Activated naive CD8-positive, alpha-beta T cell treated with anti-CD3 and anti-CD28 coated beads for 36 hours (primary cell): ENCODE measurements around the gene TEF. TPM values are rescaled to one million over a fixed set of nuclear protein-coding genes. Genes with fewer than 3 reads are reported as not detected.
A peak's percentile ranks its signal among the peaks of the same experiment; 100 is the strongest.

ENCODE experiments used
- DNase-seq: peaks from one replicate; pipeline ENCODE4 v3.0.0; 2021
- H3K27ac Mint-ChIP-seq: one replicate; pipeline ENCODE4 v1.8.0; 2022; ENCODE audit warnings: mild to moderate bottlenecking, moderate library complexity, mixed read lengths
- H3K27me3 Mint-ChIP-seq: one replicate; pipeline ENCODE4 v1.8.0; 2022; ENCODE audit warnings: mild to moderate bottlenecking, mixed read lengths
- H3K36me3 Mint-ChIP-seq: one replicate; pipeline ENCODE4 v1.8.0; 2021; ENCODE audit warnings: mild to moderate bottlenecking, mixed read lengths
- H3K4me1 Mint-ChIP-seq: one replicate; pipeline ENCODE4 v1.8.0; 2021; ENCODE audit warnings: mixed read lengths
- H3K4me3 Mint-ChIP-seq: one replicate; pipeline ENCODE4 v1.8.0; 2022; ENCODE audit warnings: mild to moderate bottlenecking, moderate library complexity, mixed read lengths
- H3K9me3 Mint-ChIP-seq: one replicate; pipeline ENCODE4 v1.8.0; 2022; ENCODE audit warnings: mixed read lengths
- total RNA-seq, 2 experiments: library from RNA; stranded (reverse); gene quantifications; one replicate each; pipeline ENCODE4 v1.2.3, GENCODE V29; 2021

The TEF gene
- total RNA-seq, 2 experiments from 2014 or later, result 2.6 to 2.8 TPM

GRCh38 chr22:41442240-41442792, 60.6 kb downstream of the TEF start:
- Mint-ChIP-seq H3K27ac (no peak overlapping the region), H3K4me3 (no peak overlapping the region), H3K36me3 (peaks cover 15% of the 10 kb centered on the region)

GRCh38 chr22:41444360-41445128, 62.8 kb downstream of the TEF start:
- peak; percentile 90 for DNase-seq
- no peaks in the 10 kb centered on the region for H3K9me3 Mint-ChIP-seq
- H3K36me3 Mint-ChIP-seq, result peaks cover 15% of the 10 kb centered on the region
- H3K27ac Mint-ChIP-seq, result peak overlapping the region; percentile 97
- peak overlapping the region; percentile 97 for H3K4me3 Mint-ChIP-seq
- peaks cover 3% of the 10 kb centered on the region for H3K27me3 Mint-ChIP-seq
- peaks cover 18% of the 10 kb centered on the region for H3K4me1 Mint-ChIP-seq

More at GRCh38 chr22:41442240-41442792, 60.6 kb downstream of the TEF start:
- DNase-seq, result no peak
- Mint-ChIP-seq H3K9me3 (no peaks in the 10 kb centered on the region), H3K4me1 (peaks cover 14% of the 10 kb centered on the region), H3K27me3 (peaks cover 3% of the 10 kb centered on the region)

- peak overlapping the region; percentile 97 for H3K4me3 Mint-ChIP-seq
- H3K4me1 Mint-ChIP-seq, result peaks cover 18% of the 10 kb centered on the region
- DNase-seq, result peak; percentile 33
- H3K27ac Mint-ChIP-seq, result peak overlapping the region; percentile 97
- no peaks in the 10 kb centered on the region for H3K9me3 Mint-ChIP-seq
- peaks cover 15% of the 10 kb centered on the region for H3K36me3 Mint-ChIP-seq
- H3K27me3 Mint-ChIP-seq, result peaks cover 3% of the 10 kb centered on the region
Measured at GRCh38 chr22:41445129-41446056, 63.7 kb downstream of the TEF start.

- H3K36me3 Mint-ChIP-seq, result peaks cover 15% of the 10 kb centered on the region
- H3K9me3 Mint-ChIP-seq, result no peaks in the 10 kb centered on the region
- peak overlapping the region; percentile 97 for H3K27ac Mint-ChIP-seq
- peaks cover 3% of the 10 kb centered on the region for H3K27me3 Mint-ChIP-seq
- peaks cover 18% of the 10 kb centered on the region for H3K4me1 Mint-ChIP-seq
- H3K4me3 Mint-ChIP-seq, result peak overlapping the region; percentile 97
- no peak for DNase-seq
Measured at GRCh38 chr22:41446057-41446501, 64.3 kb downstream of the TEF start.

GRCh38 chr22:41446639-41447434, 65.1 kb downstream of the TEF start, which contains the start of gene TOB2:
Gene TOB2 (minus strand): TSS chr22:41446801. CDS start chr22:41437345, 9,456 bp downstream.
- H3K4me3 Mint-ChIP-seq, result peak within 1 kb of the TSS; percentile 97
- H3K9me3 Mint-ChIP-seq, result no peaks in the 10 kb centered on the region
- H3K27me3 Mint-ChIP-seq, result peaks cover 3% of the 10 kb centered on the region
- peaks cover 17% of the 10 kb centered on the region for H3K4me1 Mint-ChIP-seq
- H3K36me3 Mint-ChIP-seq, result peaks cover 15% of the 10 kb centered on the region
- DNase-seq, result peak; percentile 97
- H3K27ac Mint-ChIP-seq, result peak within 1 kb of the TSS; percentile 97

- Mint-ChIP-seq H3K27ac (peak overlapping the region; percentile 97), H3K4me1 (peaks cover 14% of the 10 kb centered on the region), H3K27me3 (peaks cover 3% of the 10 kb centered on the region), H3K9me3 (no peaks in the 10 kb centered on the region), H3K4me3 (peak overlapping the region; percentile 97), H3K36me3 (peaks cover 15% of the 10 kb centered on the region)
- peak; percentile 69 for DNase-seq
Measured at GRCh38 chr22:41447435-41448188, 65.9 kb downstream of the TEF start.

GRCh38 chr22:41448189-41448808, 66.6 kb downstream of the TEF start:
- no peaks in the 10 kb centered on the region for H3K9me3 Mint-ChIP-seq
- H3K4me3 Mint-ChIP-seq, result peak overlapping the region; percentile 97
- peak; percentile 90 for DNase-seq
- peaks cover 11% of the 10 kb centered on the region for H3K36me3 Mint-ChIP-seq
- peak overlapping the region; percentile 97 for H3K27ac Mint-ChIP-seq
- H3K4me1 Mint-ChIP-seq, result peaks cover 14% of the 10 kb centered on the region
- peaks cover 3% of the 10 kb centered on the region for H3K27me3 Mint-ChIP-seq

Other genes starting within 250 kb of the TEF start
- gene L3MBTL2, start 176.6 kb upstream of the TEF start, total RNA-seq, result 10 to 100 TPM; 40.8 to 46.6 TPM
- under 1 TPM; 0.22 to 0.39 TPM for gene CHADL, start 141.0 kb upstream of the TEF start, total RNA-seq
- gene RANGAP1, start 95.8 kb upstream of the TEF start, total RNA-seq, result 100 to 1,000 TPM; 176 to 177 TPM
- gene ZC3H7B, start 80.4 kb upstream of the TEF start, total RNA-seq, result 10 to 100 TPM; 58.8 to 59.9 TPM
- 10 to 100 TPM; 33.9 to 34.8 TPM for gene TOB2, start 64.9 kb downstream of the TEF start, total RNA-seq
- 100 to 1,000 TPM; 114 to 117 TPM for gene PHF5A, start 86.8 kb downstream of the TEF start, total RNA-seq
- gene ACO2, start 87.2 kb downstream of the TEF start, total RNA-seq, result 100 to 1,000 TPM; 107 to 109 TPM
- gene POLR3H, start 162.5 kb downstream of the TEF start, total RNA-seq, result 10 to 100 TPM; 69.2 to 70.1 TPM
- gene CSDC2, start 179.1 kb downstream of the TEF start, total RNA-seq, result not detected
- 10 to 100 TPM; 24.3 to 26.9 TPM for gene PMM1, start 207.9 kb downstream of the TEF start, total RNA-seq
- gene DESI1, start 239.1 kb downstream of the TEF start, total RNA-seq, result 10 to 100 TPM; 67.0 to 78.8 TPM
- 100 to 1,000 TPM; 498 to 502 TPM for gene XRCC6, start 239.4 kb downstream of the TEF start, total RNA-seq